DOHH2 (cell line): ENCODE results near the gene HSD17B12.

Experiments used
- H3F3A ChIP-seq: fragments of 200-600 bp; sonication (generic), shearing (Covaris generic); 2 replicates; pipeline ENCODE4 v1.6.0; 2016; ENCODE audit warnings: antibody characterized with exemption, mild to moderate bottlenecking; ENCODE audit not compliant: control insufficient read depth, insufficient read depth
- H3K27ac ChIP-seq: fragments of 200-600 bp; sonication (generic); 2 replicates; pipeline ENCODE4 v1.5.1; 2014; ENCODE audit warnings: low read depth, mild to moderate bottlenecking, low read length, moderate library complexity
- H3K27me3 ChIP-seq: fragments of 200-600 bp; sonication (generic); 2 replicates; pipeline ENCODE4 v1.6.1; 2014; ENCODE audit warnings: mild to moderate bottlenecking, low read length, mixed read lengths; ENCODE audit not compliant: control insufficient read depth
- H3K36me3 ChIP-seq: fragments of 200-600 bp; sonication (generic); 2 replicates; pipeline ENCODE4 v1.6.1; 2014; ENCODE audit warnings: mild to moderate bottlenecking, low read length, moderate library complexity, mixed read lengths; ENCODE audit not compliant: control insufficient read depth
- H3K4me1 ChIP-seq: fragments of 200-600 bp; sonication (generic); 2 replicates; pipeline ENCODE4 v1.6.1; 2014; ENCODE audit warnings: mild to moderate bottlenecking, low read length, mixed read lengths; ENCODE audit not compliant: control insufficient read depth
- H3K4me2 ChIP-seq: fragments of 200-600 bp; sonication (generic); 2 replicates; pipeline ENCODE4 v1.6.0; 2014; ENCODE audit warnings: mild to moderate bottlenecking, low read length, moderate library complexity
- H3K4me3 ChIP-seq: fragments of 200-600 bp; sonication (generic); 2 replicates; pipeline ENCODE4 v1.5.1; 2014; ENCODE audit warnings: mild to moderate bottlenecking, low read length, mixed read lengths
- H3K79me2 ChIP-seq: fragments of 200-600 bp; sonication (generic); 2 replicates; pipeline ENCODE4 v1.6.1; 2014; ENCODE audit warnings: mild to moderate bottlenecking, low read length, mixed read lengths; ENCODE audit not compliant: control insufficient read depth
- H3K9me2 ChIP-seq: fragments of 200-600 bp; sonication (generic); replicated peaks from 2 replicates; pipeline ENCODE4 v1.6.1; 2014; ENCODE audit warnings: mild to moderate bottlenecking, low read length, mixed read lengths; ENCODE audit not compliant: control insufficient read depth
- H3K9me3 ChIP-seq: fragments of 200-600 bp; sonication (generic); 2 replicates; pipeline ENCODE4 v1.6.1; 2014; ENCODE audit warnings: antibody characterized with exemption, low read length, mixed read lengths; ENCODE audit not compliant: control insufficient read depth, insufficient read depth
- H4K20me1 ChIP-seq: fragments of 200-600 bp; sonication (generic); 2 replicates; pipeline ENCODE4 v1.6.0; 2014; ENCODE audit warnings: low read depth, mild to moderate bottlenecking, antibody characterized with exemption, low read length, moderate library complexity; ENCODE audit not compliant: control insufficient read depth, insufficient read depth
- CTCF ChIP-seq: fragments of 200-600 bp; sonication (generic); IDR thresholded peaks from one replicate; pipeline ENCODE4 v1.5.1; 2014; ENCODE audit warnings: antibody characterized with exemption, mild to moderate bottlenecking, low read depth, low read length; ENCODE audit not compliant: poor library complexity, severe bottlenecking
- EZH2phosphoT487 ChIP-seq: fragments of 200-600 bp; sonication (generic); IDR thresholded peaks from 2 replicates; pipeline ENCODE4 v1.6.1; 2017; ENCODE audit warnings: borderline replicate concordance, mild to moderate bottlenecking, antibody characterized with exemption, low read length, moderate library complexity, mixed read lengths

Gene HSD17B12

GRCh38 chr11:43748095-43748494 lies 67.6 kb downstream of the HSD17B12 start:
- Histone ChIP-seq H3K36me3 (peaks cover 60% of the 10 kb centered on the region), H3K4me2 (no peak overlapping the region), H4K20me1 (peaks cover 4% of the 10 kb centered on the region; the same call in 1 of the 2 replicates), H3K4me1 (no peaks in the 10 kb centered on the region), H3K79me2 (peaks cover 73% of the 10 kb centered on the region), H3K27ac (no peak overlapping the region), H3K27me3 (no peaks in the 10 kb centered on the region), H3K4me3 (no peak overlapping the region), H3K9me2 (no peaks in the 10 kb centered on the region), H3K9me3 (no peaks in the 10 kb centered on the region), H3F3A (no peaks in the 10 kb centered on the region)
- no peak for TF ChIP-seq CTCF
- TF ChIP-seq EZH2phosphoT487: no peak

- H3K4me2 ChIP-seq: no peak overlapping the region
- TF ChIP-seq CTCF: no peak
- no peak for TF ChIP-seq EZH2phosphoT487
- H3K36me3 ChIP-seq: peaks cover 58% of the 10 kb centered on the region
- no peak overlapping the region for H3K27ac ChIP-seq
- no peaks in the 10 kb centered on the region for H3K9me3 ChIP-seq
- 0 out of 2 replicates have a peak, but pooled peaks cover under 1% of the 10 kb centered on the region for H4K20me1 ChIP-seq
- H3K4me3 ChIP-seq: no peak overlapping the region
- no peaks in the 10 kb centered on the region for H3F3A ChIP-seq
- no peaks in the 10 kb centered on the region for H3K4me1 ChIP-seq
- H3K9me2 ChIP-seq: no peaks in the 10 kb centered on the region
- no peaks in the 10 kb centered on the region for H3K27me3 ChIP-seq
- H3K79me2 ChIP-seq: peaks cover 41% of the 10 kb centered on the region
Measured at GRCh38 chr11:43751726-43752125, 71.2 kb downstream of the HSD17B12 start.

- Histone ChIP-seq H3K4me3 (no peak overlapping the region), H3K36me3 (peaks cover 69% of the 10 kb centered on the region), H3K9me3 (no peaks in the 10 kb centered on the region), H3K9me2 (no peaks in the 10 kb centered on the region), H3F3A (no peaks in the 10 kb centered on the region), H3K27me3 (no peaks in the 10 kb centered on the region), H3K79me2 (peaks cover 4% of the 10 kb centered on the region), H4K20me1 (no peaks in the 10 kb centered on the region), H3K27ac (no peak overlapping the region), H3K4me1 (no peaks in the 10 kb centered on the region), H3K4me2 (no peak overlapping the region)
- TF ChIP-seq EZH2phosphoT487 (no peak), CTCF (no peak)
Measured at GRCh38 chr11:43756575-43756974, 76.0 kb downstream of the HSD17B12 start.
